GM10248 (cell line): ENCODE data around the gene MET.

Experiments
- CTCF ChIA-PET: fragments of 300-600 bp; sonication (Branson Sonifier 250); formaldehyde crosslinking; extraction: SDS; loops from one replicate; lab custom pipeline; 2021; ENCODE audit warnings: antibody characterized with exemption; lab: Yijun Ruan, JAX
- POLR2A ChIA-PET: fragments of 350-650 bp; sonication (Branson Sonifier 250); formaldehyde crosslinking; extraction: SDS; loops from one replicate; lab custom pipeline; 2020; ENCODE audit warnings: antibody characterized with exemption; lab: Yijun Ruan, JAX
- DNase-seq: peaks from one replicate; pipeline ENCODE4 v3.0.0; 2012; ENCODE audit errors: extremely low spot score
- CTCF ChIP-seq: IDR thresholded peaks from 2 replicates; pipeline ENCODE4 v1.5.1; 2012; ENCODE audit warnings: mild to moderate bottlenecking, low read depth; ENCODE audit errors: extremely low read depth, missing control alignments, control extremely low read depth

Gene MET

GRCh38 chr7:116708248-116708647, 36.3 kb downstream of the MET start:
- DNase-seq = no peak
- no peak for TF ChIP-seq CTCF
- ChIA-PET CTCF (interaction anchor here (1.1 to 1.4 kb wide), 2 partner anchors 9 to 24 kb away, joined by 3 to 5 read pairs; no protein-coding TSS in a partner anchor), POLR2A (no interaction called here)

- TF ChIP-seq CTCF = no peak
- POLR2A ChIA-PET = no interaction called here
- CTCF ChIA-PET = interaction anchor here (1.4 kb wide), 1 partner anchor 9 kb away, joined by 5 read pairs; no protein-coding TSS in a partner anchor
- no peak for DNase-seq
These were observed 36.9 kb downstream of the MET start for GRCh38 chr7:116708861-116709260.

GRCh38 chr7:116709336-116709735, 37.3 kb downstream of the MET start:
- TF ChIP-seq CTCF = no peak
- CTCF ChIA-PET = no interaction called here
- no peak for DNase-seq
- POLR2A ChIA-PET = no interaction called here

GRCh38 chr7:116710764-116711452, 38.9 kb downstream of the MET start:
- POLR2A ChIA-PET = no interaction called here
- no peak for TF ChIP-seq CTCF
- no peak for DNase-seq
- CTCF ChIA-PET = interaction anchor here (0.6 to 1.0 kb wide), 2 partner anchors 9 to 432 kb away, joined by 3 read pairs; no protein-coding TSS in a partner anchor

GRCh38 chr7:116711790-116712189, 39.8 kb downstream of the MET start:
- ChIA-PET POLR2A (no interaction called here), CTCF (interaction anchor here (1.0 kb wide), 1 partner anchor 9 kb away, joined by 3 read pairs; no protein-coding TSS in a partner anchor)
- TF ChIP-seq CTCF = no peak
- DNase-seq = no peak

- no peak for DNase-seq
- TF ChIP-seq CTCF = no peak
- POLR2A ChIA-PET = no interaction called here
- CTCF ChIA-PET = no interaction called here
These were observed 41.5 kb downstream of the MET start for GRCh38 chr7:116713500-116713899.
